ENCODE data around the gene COX7A2L.
A peak's percentile ranks its signal among the peaks of the same experiment; 100 is the strongest.

The COX7A2L gene

GRCh38 chr2:42345986-42346385 lies 15.0 kb downstream of the COX7A2L start:
- H3K4me3 ChIP-seq (ENCODE audit: low read depth, low read length): no peak overlapping the region
- TF ChIP-seq CTCF (IDR thresholded peaks at IDR 0.05; ENCODE audit: low read depth, low read length, missing control alignments): no peak
- DNase-seq (ENCODE audit: low read depth): no peak
- in situ Hi-C loops (cut with HindIII; ENCODE audit: low sequenced_read_pairs): no loop called here

- no peak for DNase-seq (ENCODE audit: low read depth)
- TF ChIP-seq CTCF (IDR thresholded peaks at IDR 0.05; ENCODE audit: low read depth, low read length, missing control alignments): no peak
- no peak overlapping the region for H3K4me3 ChIP-seq (ENCODE audit: low read depth, low read length)
- in situ Hi-C loops (cut with HindIII; ENCODE audit: low sequenced_read_pairs): no loop called here
These were observed 18.2 kb downstream of the COX7A2L start for GRCh38 chr2:42342795-42343241.

- TF ChIP-seq CTCF (IDR thresholded peaks at IDR 0.05; ENCODE audit: low read depth, low read length, missing control alignments): no peak
- in situ Hi-C loops (cut with HindIII; ENCODE audit: low sequenced_read_pairs): no loop called here
- no peak overlapping the region for H3K4me3 ChIP-seq (ENCODE audit: low read depth, low read length)
- peak; percentile 29 for DNase-seq (ENCODE audit: low read depth)
These were observed 18.8 kb downstream of the COX7A2L start for GRCh38 chr2:42342061-42342794.

- TF ChIP-seq CTCF (IDR thresholded peaks at IDR 0.05; ENCODE audit: low read depth, low read length, missing control alignments): no peak
- no peak overlapping the region for H3K4me3 ChIP-seq (ENCODE audit: low read depth, low read length)
- DNase-seq (ENCODE audit: low read depth): no peak
- in situ Hi-C loops (cut with HindIII; ENCODE audit: low sequenced_read_pairs): no loop called here
These were observed 19.9 kb downstream of the COX7A2L start for GRCh38 chr2:42340938-42341636.

- no peak overlapping the region for H3K4me3 ChIP-seq (ENCODE audit: low read depth, low read length)
- no peak for DNase-seq (ENCODE audit: low read depth)
- no peak for TF ChIP-seq CTCF (IDR thresholded peaks at IDR 0.05; ENCODE audit: low read depth, low read length, missing control alignments)
- in situ Hi-C loops (cut with HindIII; ENCODE audit: low sequenced_read_pairs): no loop called here
These were observed 20.7 kb downstream of the COX7A2L start for GRCh38 chr2:42340045-42340937.

- no peak for TF ChIP-seq CTCF (IDR thresholded peaks at IDR 0.05; ENCODE audit: low read depth, low read length, missing control alignments)
- in situ Hi-C loops (cut with HindIII; ENCODE audit: low sequenced_read_pairs): no loop called here
- no peak overlapping the region for H3K4me3 ChIP-seq (ENCODE audit: low read depth, low read length)
- no peak for DNase-seq (ENCODE audit: low read depth)
These were observed 21.7 kb downstream of the COX7A2L start for GRCh38 chr2:42339191-42339912.

Measured in astrocyte of the cerebellum (primary cell).